Measurements from ENCODE around the gene PDK1.

- TF ChIP-seq POLR2AphosphoS5 (IDR thresholded peaks at IDR 0.05; ENCODE audit: low read depth, low read length) (no peak), TAF1 (IDR thresholded peaks at IDR 0.05; ENCODE audit: borderline replicate concordance, low read depth, low read length) (no peak)
Measured at GRCh38 chr2:172574965-172575364, 19.1 kb downstream of the PDK1 start.
